Measurements from ENCODE around the gene SH2D1A. TPM values are rescaled to one million over a fixed set of nuclear protein-coding genes. Genes with fewer than 3 reads are reported as not detected.

SH2D1A gene
- total RNA-seq, 4 donors from 2014 or later, result 0.54 to 7.7 (median 1.7) TPM

DNA sequence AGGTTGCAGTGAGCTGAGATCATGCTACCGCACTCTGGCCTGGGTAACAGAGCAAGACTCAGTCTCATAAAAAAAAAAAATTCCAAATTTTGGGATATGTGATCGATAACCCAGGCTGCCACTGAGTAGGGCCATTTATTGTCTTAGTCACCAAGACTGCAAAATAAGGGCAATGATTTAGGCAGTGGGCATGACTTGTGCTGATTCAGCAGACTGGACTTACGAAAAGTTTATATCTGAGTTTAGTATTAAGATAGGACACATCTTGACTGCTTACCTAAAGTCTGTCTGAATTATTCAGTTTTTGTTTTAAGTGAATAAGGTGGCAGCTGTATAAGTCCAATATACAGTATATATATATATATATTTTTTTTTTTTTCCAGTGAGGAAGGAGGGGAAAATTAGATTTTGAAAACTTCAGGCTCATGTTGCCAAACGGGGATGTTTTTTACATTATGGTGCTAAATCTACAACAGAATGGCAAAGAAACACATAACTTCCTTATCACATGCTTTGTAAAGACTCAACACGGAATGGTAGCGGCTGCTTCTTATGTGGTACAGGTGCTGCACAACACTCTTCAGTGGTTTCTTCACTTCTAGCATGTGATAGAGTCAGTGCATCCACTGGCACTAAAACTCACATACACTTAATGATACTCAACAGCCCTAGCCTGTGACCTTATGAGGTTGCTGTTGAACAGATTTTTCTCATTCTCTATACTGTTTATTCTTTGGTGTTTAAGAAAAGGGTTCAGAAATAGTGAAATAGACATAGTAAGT is 7.4 kb upstream of the SH2D1A start:
- H3K4me3 ChIP-seq, result no peak overlapping the region
- TF ChIP-seq POLR2A (IDR thresholded peaks at IDR 0.05) (no peak), POLR2AphosphoS5 (IDR thresholded peaks at IDR 0.05) (no peak), EP300 (IDR thresholded peaks at IDR 0.05) (no peak)
- TF ChIP-seq, protein P1, sequence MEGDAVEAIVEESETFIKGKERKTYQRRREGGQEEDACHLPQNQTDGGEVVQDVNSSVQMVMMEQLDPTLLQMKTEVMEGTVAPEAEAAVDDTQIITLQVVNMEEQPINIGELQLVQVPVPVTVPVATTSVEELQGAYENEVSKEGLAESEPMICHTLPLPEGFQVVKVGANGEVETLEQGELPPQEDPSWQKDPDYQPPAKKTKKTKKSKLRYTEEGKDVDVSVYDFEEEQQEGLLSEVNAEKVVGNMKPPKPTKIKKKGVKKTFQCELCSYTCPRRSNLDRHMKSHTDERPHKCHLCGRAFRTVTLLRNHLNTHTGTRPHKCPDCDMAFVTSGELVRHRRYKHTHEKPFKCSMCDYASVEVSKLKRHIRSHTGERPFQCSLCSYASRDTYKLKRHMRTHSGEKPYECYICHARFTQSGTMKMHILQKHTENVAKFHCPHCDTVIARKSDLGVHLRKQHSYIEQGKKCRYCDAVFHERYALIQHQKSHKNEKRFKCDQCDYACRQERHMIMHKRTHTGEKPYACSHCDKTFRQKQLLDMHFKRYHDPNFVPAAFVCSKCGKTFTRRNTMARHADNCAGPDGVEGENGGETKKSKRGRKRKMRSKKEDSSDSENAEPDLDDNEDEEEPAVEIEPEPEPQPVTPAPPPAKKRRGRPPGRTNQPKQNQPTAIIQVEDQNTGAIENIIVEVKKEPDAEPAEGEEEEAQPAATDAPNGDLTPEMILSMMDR (IDR thresholded peaks at IDR 0.05), result no peak
- H3K27me3 ChIP-seq, result no peaks in the 10 kb centered on the region
- no peaks in the 10 kb centered on the region for H3K36me3 ChIP-seq
- WGBS, 2 donors (ENCODE audit: low coverage in 1 of 2), result 88 to 92% methylated on average over 5 to 6 of the region's 6 CpGs
- ATAC-seq, result no peak
- H3K9me3 ChIP-seq, result no peaks in the 10 kb centered on the region
- no peak overlapping the region for H3K27ac ChIP-seq
- H3K4me1 ChIP-seq, result no peaks in the 10 kb centered on the region

DNA sequence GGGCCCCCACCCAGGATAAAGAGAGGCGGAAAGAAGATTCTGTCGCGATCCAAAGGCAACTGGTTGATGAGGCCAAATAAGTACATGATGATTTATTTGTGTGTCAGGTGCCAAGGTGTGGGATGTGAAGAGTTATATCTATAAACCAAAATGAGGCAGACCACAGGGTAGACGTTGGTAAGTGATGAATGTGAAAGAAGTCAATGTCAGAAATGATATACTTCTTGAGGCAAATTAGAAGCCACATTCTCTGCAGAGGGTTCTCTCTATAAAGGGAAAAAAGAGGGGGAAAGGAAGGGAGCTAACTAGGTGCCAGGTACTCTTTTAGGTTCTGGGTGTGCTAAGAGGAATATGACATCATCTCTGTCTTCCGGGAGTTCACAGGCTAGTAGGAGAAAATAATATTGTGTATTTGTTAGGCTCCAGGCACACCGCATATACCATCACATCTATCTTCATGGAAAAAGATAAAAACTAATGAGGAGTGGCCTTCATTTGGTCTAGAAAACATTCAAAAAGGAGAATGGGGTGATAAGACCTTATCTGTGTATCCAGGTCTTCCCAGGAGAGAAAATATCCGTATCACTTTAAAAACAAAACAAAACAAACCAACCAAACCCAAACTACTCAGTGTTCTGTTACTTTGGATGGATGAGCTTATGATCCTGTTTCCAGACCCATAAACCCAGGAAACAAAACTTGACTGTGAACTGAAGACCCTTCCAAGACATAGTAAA is 4.8 kb upstream of the SH2D1A start:
- H3K9me3 ChIP-seq, result no peaks in the 10 kb centered on the region
- no peaks in the 10 kb centered on the region for H3K27me3 ChIP-seq
- H3K4me3 ChIP-seq, result no peak overlapping the region
- no peaks in the 10 kb centered on the region for H3K4me1 ChIP-seq
- no peaks in the 10 kb centered on the region for H3K36me3 ChIP-seq
- H3K27ac ChIP-seq, result peak overlapping the region in 1 of 4 donors; percentile 27
- no peak for ATAC-seq
- 41 to 60% methylated on average over 4 to 7 of the region's 7 CpGs for WGBS, 2 donors (ENCODE audit: low coverage in 1 of 2)
- no peak for TF ChIP-seq POLR2AphosphoS5 (IDR thresholded peaks at IDR 0.05)
- TF ChIP-seq POLR2A (IDR thresholded peaks at IDR 0.05), result no peak
- TF ChIP-seq EP300 (IDR thresholded peaks at IDR 0.05), result no peak
- TF ChIP-seq, protein P1 (IDR thresholded peaks at IDR 0.05), result no peak

GRCh38 chrX:124342174-124342867 is 4.0 kb upstream of the SH2D1A start:
- Histone ChIP-seq H3K27me3 (no peaks in the 10 kb centered on the region), H3K27ac (peak overlapping the region in 1 of 4 donors; percentile 27), H3K4me3 (no peak overlapping the region), H3K4me1 (no peaks in the 10 kb centered on the region), H3K36me3 (no peaks in the 10 kb centered on the region), H3K9me3 (no peaks in the 10 kb centered on the region)
- whole genome bisulfite sequencing, 2 donors (ENCODE audit: low coverage in 1 of 2), result 62 to 68% methylated on average over 7 of the region's 7 CpGs
- ATAC-seq, result no peak
- TF ChIP-seq, protein P1 (IDR thresholded peaks at IDR 0.05), result no peak
- TF ChIP-seq EP300 (IDR thresholded peaks at IDR 0.05) (no peak), POLR2AphosphoS5 (IDR thresholded peaks at IDR 0.05) (no peak), POLR2A (IDR thresholded peaks at IDR 0.05) (no peak)

- H3K4me3 ChIP-seq, result no peak overlapping the region
- no peaks in the 10 kb centered on the region for H3K36me3 ChIP-seq
- TF ChIP-seq POLR2A (IDR thresholded peaks at IDR 0.05) (no peak), EP300 (IDR thresholded peaks at IDR 0.05) (no peak), POLR2AphosphoS5 (IDR thresholded peaks at IDR 0.05) (no peak)
- TF ChIP-seq, protein P1 (IDR thresholded peaks at IDR 0.05), result no peak
- no peaks in the 10 kb centered on the region for H3K9me3 ChIP-seq
- peak overlapping the region in 1 of 4 donors; percentile 27 for H3K27ac ChIP-seq
- no peak for ATAC-seq
- H3K4me1 ChIP-seq, result no peaks in the 10 kb centered on the region
- no peaks in the 10 kb centered on the region for H3K27me3 ChIP-seq
Observed at GRCh38 chrX:124343016-124343415, 3.3 kb upstream of the SH2D1A start.

Measured in gastroesophageal sphincter (tissue), 4 donors.